GM18867 (cell line): ENCODE measurements around the gene C10orf53.

Experiments
- ATAC-seq: cut with Tn5 transposase; IDR thresholded peaks from one replicate; pipeline ENCODE4 v1.9.1; 2021; ENCODE audit warnings: mild to moderate bottlenecking, moderate library complexity; ENCODE audit not compliant: unreplicated experiment

Gene C10orf53, protein sequence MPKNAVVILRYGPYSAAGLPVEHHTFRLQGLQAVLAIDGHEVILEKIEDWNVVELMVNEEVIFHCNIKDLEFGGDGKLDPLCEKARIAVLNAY

GRCh38 chr10:49679480-49679893, at the start of gene C10orf53:
C10orf53 (plus strand) TSS chr10:49679651; CDS start chr10:49679698, 47 bp downstream.
- ATAC-seq: no peak

- ATAC-seq: no peak
Measured at GRCh38 chr10:49631975-49632374, 47.5 kb upstream of the C10orf53 start.

- ATAC-seq: no peak
Measured at GRCh38 chr10:49632406-49633317, 46.8 kb upstream of the C10orf53 start.

DNA sequence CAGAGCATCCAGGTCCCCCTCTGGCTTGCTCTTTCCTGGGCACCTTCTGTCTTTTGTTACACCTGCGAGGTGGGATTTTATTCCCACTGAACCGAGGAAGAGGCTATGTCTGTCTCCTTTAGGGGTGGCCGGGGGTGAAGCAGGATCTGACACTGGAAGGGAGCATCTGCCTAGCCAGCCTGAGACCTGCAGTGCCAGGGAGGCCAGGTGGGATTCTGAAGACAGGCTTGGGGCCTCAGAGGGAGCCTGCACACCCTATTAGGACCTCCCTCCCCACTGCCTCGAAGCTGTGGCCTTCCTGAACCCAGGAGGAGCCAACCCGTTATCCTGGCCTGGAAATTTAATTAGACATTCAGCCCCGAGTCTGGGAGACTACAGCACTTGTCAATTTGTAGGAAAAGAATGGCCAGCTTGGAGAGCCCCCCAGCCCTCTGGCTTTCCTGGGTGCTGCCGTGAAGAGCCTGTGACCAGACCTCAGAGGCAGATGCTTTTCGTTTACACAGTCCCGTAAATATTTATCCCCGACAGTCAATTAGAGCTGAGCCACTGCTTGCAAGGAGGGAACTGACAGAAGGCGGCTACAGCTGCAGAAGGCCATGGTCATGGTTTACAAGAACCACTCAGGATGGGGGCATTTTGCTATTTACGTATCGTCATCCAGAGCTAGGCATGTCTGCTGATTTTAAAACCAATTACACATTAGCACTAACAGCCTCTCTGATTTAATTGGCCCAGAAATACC, 46.0 kb upstream of the C10orf53 start:
- ATAC-seq: no peak

DNA sequence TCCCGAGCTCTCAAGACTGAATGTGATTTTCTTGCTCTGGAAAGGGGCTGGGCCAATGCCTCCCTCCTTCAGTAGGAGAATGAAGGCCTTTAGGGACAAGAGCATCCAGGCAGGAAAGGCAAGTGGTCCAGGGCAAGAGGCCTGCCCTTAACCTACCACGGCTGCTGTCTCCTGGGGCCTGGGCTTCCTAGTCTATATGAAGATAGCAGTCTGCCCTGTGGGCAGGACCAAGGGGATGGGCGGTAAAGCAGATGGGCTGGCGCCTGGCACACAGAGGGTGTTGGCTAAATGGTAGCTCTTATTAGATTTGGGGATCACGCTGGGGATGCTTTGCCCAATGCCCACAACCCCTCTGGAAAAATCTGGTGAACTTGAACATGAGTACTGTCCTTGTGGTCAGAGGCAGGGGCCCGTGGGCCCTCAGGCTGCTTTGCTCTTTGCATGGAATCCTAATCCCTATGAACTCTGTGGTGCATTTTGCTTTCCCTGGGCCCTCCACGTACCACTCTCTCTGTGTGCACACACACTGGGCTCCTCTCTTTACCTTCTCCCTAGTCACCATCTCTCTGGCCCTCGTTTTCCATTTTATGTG, 45.3 kb upstream of the C10orf53 start:
- ATAC-seq: no peak

GRCh38 chr10:49642311-49642710, 37.1 kb upstream of the C10orf53 start:
- no peak for ATAC-seq

- ATAC-seq: no peak
Measured at GRCh38 chr10:49643241-49644034, 36.0 kb upstream of the C10orf53 start.

DNA sequence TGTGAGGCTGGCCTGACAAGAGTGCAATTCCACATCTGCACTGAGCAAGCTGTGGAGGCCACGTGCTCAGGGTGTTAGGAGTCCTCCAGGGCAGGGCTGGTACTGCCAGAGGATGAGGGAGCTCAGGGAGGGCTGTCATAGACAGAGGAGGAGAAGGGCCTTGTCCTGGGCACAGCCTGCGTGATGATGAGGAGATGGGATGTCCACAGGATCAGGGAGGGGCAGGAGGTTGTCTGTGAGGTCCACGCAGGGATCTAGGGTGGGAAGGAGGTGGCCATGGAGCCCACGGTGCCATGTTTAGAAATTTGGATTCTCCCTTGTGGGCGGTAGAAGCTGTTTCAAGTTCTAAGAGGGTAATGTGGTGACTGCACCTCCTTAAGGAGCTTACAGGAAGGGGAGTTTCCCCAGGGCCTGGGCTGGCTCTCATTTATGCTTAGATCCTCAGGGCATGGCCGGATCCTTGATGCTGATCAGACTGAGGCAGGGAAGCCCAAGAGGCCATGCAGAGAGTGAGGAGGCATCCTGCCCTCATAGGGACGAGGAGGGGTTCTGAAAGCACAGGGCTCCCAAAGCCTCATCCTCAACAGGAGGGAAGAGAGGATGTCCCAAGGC, 35.3 kb upstream of the C10orf53 start:
- no peak for ATAC-seq

DNA sequence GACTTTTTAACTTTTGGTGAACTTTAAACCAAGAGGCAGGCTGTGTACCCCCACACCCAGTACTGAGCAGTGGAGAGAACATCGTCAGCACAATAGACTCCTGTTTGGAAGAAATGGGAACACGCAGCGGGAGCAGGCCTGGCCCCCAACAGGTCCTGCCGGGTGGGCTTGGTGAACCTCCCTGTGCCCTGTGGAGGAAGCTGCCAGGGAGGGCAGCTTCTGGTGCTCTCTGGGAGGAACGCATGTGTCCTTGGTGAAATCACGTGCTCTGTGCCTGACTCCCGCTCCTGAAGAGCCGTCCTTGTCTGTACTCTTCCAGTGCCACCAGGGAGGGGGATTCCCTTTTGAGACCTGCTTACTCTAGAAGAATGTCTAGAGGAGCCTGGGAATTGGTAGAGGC, 34.0 kb upstream of the C10orf53 start:
- no peak for ATAC-seq

DNA sequence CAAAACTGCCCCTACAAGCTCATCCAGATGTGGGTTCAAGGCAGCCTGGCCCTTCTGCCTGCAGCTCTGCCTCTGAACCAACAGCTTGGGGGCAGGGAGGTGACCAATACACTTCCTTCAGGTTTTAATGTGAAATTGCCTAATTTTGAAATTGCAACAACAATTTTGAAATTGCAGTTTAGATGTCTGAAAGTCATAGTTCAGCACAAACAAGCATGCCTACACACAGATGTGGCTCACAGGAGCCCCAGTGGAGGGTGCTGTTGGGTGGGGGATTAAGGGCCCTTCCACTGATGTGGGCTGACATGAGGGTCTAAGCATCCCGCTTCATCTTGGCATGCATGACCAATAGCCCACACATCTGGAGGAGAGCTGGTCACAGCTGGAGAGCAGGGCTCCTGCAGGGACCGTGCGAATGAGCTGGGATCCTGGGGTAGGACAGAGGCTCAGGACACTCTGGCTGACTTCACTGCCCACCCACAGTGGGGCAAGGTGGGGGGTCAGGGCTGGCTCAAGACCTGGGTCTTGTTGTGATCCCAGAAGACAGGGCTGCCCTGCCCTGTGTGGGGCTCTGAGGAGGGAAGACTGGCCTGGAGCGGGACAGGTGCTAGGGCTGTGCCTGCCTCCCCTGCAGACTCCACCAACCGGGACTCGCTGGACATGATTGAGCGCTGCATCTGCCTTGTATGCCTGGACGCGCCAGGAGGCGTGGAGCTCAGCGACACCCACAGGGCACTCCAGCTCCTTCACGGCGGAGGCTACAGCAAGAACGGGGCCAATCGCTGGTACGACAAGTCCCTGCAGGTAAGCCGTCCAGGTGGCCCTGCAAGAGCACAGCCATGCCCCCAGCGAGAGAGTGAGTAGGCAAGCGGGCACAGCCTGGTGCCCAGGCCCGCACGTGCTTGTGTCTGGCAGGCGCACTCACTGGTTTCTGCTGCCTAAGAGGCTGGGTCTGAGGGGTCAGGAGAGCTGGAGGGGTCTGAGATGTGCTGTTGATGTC, 33.3 kb upstream of the C10orf53 start:
- no peak for ATAC-seq

GRCh38 chr10:49647554-49647953, 31.9 kb upstream of the C10orf53 start:
- no peak for ATAC-seq

GRCh38 chr10:49647985-49648795, 31.3 kb upstream of the C10orf53 start:
- ATAC-seq: no peak

- ATAC-seq: no peak
Measured at GRCh38 chr10:49649294-49649693, 30.2 kb upstream of the C10orf53 start.

DNA sequence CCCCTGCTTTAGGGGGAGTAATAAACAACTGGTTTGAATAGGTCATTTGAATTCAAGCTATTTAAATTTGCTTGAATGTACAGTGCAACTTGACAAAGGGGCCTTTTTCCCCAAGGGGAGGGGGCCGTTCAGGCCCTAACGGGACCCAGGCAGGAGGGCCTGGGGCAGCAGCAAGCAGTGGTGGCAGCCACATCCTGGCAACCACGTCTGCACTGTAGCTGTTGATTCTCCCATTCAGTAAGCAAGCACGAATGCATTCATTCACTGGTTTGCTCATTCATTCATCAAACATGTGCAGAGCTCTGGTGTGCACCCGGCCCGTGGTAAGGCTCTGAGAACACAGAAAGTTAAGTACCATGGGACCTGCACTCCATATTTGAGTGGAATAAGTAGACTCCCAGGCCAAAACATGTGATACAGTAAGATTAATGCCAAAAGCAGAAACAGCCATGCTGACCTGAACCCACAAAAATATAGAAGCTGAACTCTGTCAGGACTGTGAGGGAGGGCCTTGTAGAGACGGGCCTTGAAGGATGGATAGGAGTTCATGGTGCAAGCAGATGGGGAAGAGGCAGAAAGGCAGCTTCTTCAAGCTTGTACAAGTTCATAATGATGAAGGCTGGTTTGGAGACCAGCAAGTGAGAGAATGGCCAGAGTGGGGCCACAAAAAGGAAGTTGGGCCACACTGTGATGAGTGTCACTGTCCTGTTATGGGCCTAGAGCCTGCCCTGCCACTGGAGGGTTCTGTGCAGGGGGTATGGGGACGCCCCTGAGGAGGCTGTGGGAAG, 29.3 kb upstream of the C10orf53 start:
- no peak for ATAC-seq

GRCh38 chr10:49650724-49651034, 28.8 kb upstream of the C10orf53 start:
- no peak for ATAC-seq

- no peak for ATAC-seq
Measured at GRCh38 chr10:49651039-49651835, 28.2 kb upstream of the C10orf53 start.

DNA sequence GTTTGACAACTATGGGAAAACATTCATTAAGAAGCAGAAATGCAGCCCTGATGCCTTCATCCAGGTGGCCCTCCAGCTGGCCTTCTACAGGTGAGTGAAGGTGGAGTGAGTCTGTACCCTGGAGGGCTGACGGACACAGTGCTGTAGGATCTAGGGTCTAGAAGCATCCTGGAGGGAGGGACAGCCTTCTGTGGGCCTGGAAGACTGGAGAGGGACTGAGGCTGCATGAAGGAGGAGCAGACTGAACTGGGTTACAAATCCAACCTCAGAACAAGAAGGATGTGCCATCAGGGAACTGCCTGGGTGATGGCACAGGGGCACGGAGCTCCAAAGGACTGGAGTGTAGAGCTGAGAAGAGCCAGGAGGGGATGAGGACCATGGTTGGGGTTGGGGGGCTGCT, 27.5 kb upstream of the C10orf53 start:
- no peak for ATAC-seq
